DOHH2 (cell line): ENCODE measurements around the gene PLXNA2.

Source experiments
- EZH2phosphoT487 ChIP-seq: fragments of 200-600 bp; sonication (generic); IDR thresholded peaks from 2 replicates; pipeline ENCODE4 v1.6.1; 2017; ENCODE audit warnings: borderline replicate concordance, mild to moderate bottlenecking, antibody characterized with exemption, low read length, moderate library complexity, mixed read lengths
- TF ChIP-seq, protein P1 (sequence below): fragments of 200-600 bp; sonication (generic); IDR thresholded peaks from one replicate; pipeline ENCODE4 v1.5.1; 2014; ENCODE audit warnings: antibody characterized with exemption, mild to moderate bottlenecking, low read depth, low read length; ENCODE audit not compliant: poor library complexity, severe bottlenecking

DNA sequence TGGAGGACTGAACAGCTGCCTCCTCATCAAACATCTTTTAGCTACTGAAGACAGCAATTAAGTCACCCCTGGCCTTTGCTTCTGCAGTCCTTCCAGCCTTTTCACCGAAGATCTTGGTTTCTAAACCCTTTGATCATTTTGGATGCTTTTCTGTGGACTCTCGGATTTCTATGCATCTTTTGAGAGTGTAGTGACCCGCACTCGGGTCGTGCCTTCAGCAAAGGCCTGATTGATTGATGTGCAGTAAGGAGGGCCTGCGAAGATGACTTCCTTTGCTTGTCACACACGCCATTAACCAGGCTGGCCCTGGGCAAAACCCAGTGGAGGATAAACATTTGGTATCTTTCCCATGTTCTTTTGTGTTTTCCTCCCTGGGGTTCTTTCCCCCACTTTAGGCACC is 175.8 kb downstream of the PLXNA2 start:
- TF ChIP-seq EZH2phosphoT487: no peak
- TF ChIP-seq, protein P1, sequence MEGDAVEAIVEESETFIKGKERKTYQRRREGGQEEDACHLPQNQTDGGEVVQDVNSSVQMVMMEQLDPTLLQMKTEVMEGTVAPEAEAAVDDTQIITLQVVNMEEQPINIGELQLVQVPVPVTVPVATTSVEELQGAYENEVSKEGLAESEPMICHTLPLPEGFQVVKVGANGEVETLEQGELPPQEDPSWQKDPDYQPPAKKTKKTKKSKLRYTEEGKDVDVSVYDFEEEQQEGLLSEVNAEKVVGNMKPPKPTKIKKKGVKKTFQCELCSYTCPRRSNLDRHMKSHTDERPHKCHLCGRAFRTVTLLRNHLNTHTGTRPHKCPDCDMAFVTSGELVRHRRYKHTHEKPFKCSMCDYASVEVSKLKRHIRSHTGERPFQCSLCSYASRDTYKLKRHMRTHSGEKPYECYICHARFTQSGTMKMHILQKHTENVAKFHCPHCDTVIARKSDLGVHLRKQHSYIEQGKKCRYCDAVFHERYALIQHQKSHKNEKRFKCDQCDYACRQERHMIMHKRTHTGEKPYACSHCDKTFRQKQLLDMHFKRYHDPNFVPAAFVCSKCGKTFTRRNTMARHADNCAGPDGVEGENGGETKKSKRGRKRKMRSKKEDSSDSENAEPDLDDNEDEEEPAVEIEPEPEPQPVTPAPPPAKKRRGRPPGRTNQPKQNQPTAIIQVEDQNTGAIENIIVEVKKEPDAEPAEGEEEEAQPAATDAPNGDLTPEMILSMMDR: no peak
